K562 (cell line): ENCODE measurements around the gene RPL10A. TPM values are rescaled to one million over a fixed set of nuclear protein-coding genes. Genes with fewer than 3 reads are reported as not detected.

Experiments used
- ATAC-seq: fragments of 200-7000 bp; cut with Tn5 transposase; 3 replicates; pipeline ENCODE4 v1.9.1; 2020; ENCODE audit warnings: moderate library complexity
- BruUV-seq: library from RNA; stranded (reverse); fragments of 400-500 nt; replicated peaks from 2 replicates; lab custom pipeline; 2021; lab: Mats Ljungman, UMichigan
- CTCF ChIA-PET: fragments of 300-600 bp; formaldehyde crosslinking; extraction: SDS; loops from one replicate; lab custom pipeline; 2021; ENCODE audit warnings: low intra/inter-chr PET ratio; lab: Yijun Ruan, JAX
- POLR2A ChIA-PET: fragments of 300-600, 350-650 bp; sonication (Branson Sonifier 250); formaldehyde crosslinking; extraction: SDS; loops from one replicate; lab custom pipeline; 2021; ENCODE audit warnings: antibody characterized with exemption, inconsistent platforms; lab: Yijun Ruan, JAX
- DNase-seq, 4 experiments: peaks; one replicate each; pipeline versions ENCODE4 v3.0.0 to v3.0.0-alpha.2; 2011 to 2018; ENCODE audit warnings: low spot score in 3 of 4, mixed read lengths in 3 of 4; ENCODE audit errors: extremely low read depth in 1 of 4
- FAIRE-seq: peaks from 2 replicates; lab custom pipeline; 2011; peaks lifted over from hg19 to GRCh38; lab: Jason Lieb, UNC
- H2AFZ ChIP-seq: 2 replicates; pipeline ENCODE4 v1.6.0; 2011; ENCODE audit warnings: low read depth, low read length, control low read depth, inconsistent platforms
- H3K27ac ChIP-seq: fragments of 200-600 bp; 3 replicates; pipeline ENCODE4 v1.8.0; 2011; ENCODE audit warnings: low read depth, mild to moderate bottlenecking, control low read depth, inconsistent platforms, low read length, moderate library complexity, mixed read lengths; ENCODE audit errors: extremely low read depth
- H3K27me3 ChIP-seq, 2 experiments: fragments of 300-600 bp in 1 of 2; 2 replicates in 1 of 2; 3 replicates in 1 of 2; pipeline versions ENCODE4 v1.6.0 to v1.8.0; 2011; ENCODE audit warnings: inconsistent platforms in 2 of 2, low read length in 2 of 2, mild to moderate bottlenecking in 1 of 2, mixed read lengths in 1 of 2, moderate library complexity in 1 of 2; ENCODE audit not compliant: control insufficient read depth in 2 of 2, insufficient read depth in 2 of 2
- H3K36me3 ChIP-seq: fragments of 300-600 bp; 3 replicates; pipeline ENCODE4 v1.8.0; 2011; ENCODE audit warnings: mild to moderate bottlenecking, low read length, inconsistent platforms; ENCODE audit not compliant: control insufficient read depth, insufficient read depth
- H3K4me1 ChIP-seq, 2 experiments: fragments of 200-600 bp in 1 of 2; replicated peaks in 1 of 2; 2 replicates in 1 of 2; 3 replicates in 1 of 2; pipeline versions ENCODE4 v1.5.1 to v1.8.0; 2011; ENCODE audit warnings: inconsistent platforms in 2 of 2, low read length in 2 of 2, mild to moderate bottlenecking in 1 of 2, mixed read lengths in 1 of 2, moderate library complexity in 1 of 2; ENCODE audit not compliant: control insufficient read depth in 2 of 2, insufficient read depth in 2 of 2
- H3K4me2 ChIP-seq: 2 replicates; pipeline ENCODE4 v1.6.1; 2011; ENCODE audit warnings: low read length, control low read depth, inconsistent platforms, mixed read lengths; ENCODE audit not compliant: insufficient read depth
- H3K4me3 ChIP-seq: fragments of 200-600 bp; sonication (generic), shearing (Covaris generic); 2 replicates; pipeline ENCODE4 v1.5.1; 2016; ENCODE audit warnings: control low read depth, inconsistent platforms
- H3K79me2 ChIP-seq: fragments of 200-600 bp; 3 replicates; pipeline ENCODE4 v1.8.0; 2011; ENCODE audit warnings: low read length, inconsistent platforms; ENCODE audit not compliant: control insufficient read depth, insufficient read depth
- H3K9ac ChIP-seq, 2 experiments: 2 replicates each; pipeline versions ENCODE4 v1.6.0 to v1.6.1; 2011; ENCODE audit warnings: low read depth in 2 of 2, low read length in 2 of 2, control low read depth in 1 of 2, inconsistent platforms in 1 of 2, mild to moderate bottlenecking in 1 of 2, mixed read lengths in 1 of 2; ENCODE audit not compliant: insufficient read depth in 1 of 2
- H3K9me1 ChIP-seq: one replicate; pipeline ENCODE4 v1.6.0; 2011; ENCODE audit warnings: inconsistent platforms, mild to moderate bottlenecking, low read length, moderate library complexity; ENCODE audit not compliant: control insufficient read depth, insufficient read depth
- H3K9me3 ChIP-seq: replicated peaks from 2 replicates; pipeline ENCODE4 v1.5.1; 2011; ENCODE audit warnings: low read depth, low read length, inconsistent platforms; ENCODE audit not compliant: control insufficient read depth, insufficient read depth
- H4K20me1 ChIP-seq: replicated peaks from 2 replicates; pipeline ENCODE4 v1.6.1; 2011; ENCODE audit warnings: low read length, inconsistent platforms, mixed read lengths; ENCODE audit not compliant: control insufficient read depth, insufficient read depth
- BRD4 ChIP-seq: fragments of 200-600 bp; sonication (generic); IDR thresholded peaks from 2 replicates; pipeline ENCODE4 v1.6.1; 2017; ENCODE audit warnings: inconsistent platforms
- HMGN3 ChIP-seq: IDR thresholded peaks from 2 replicates; pipeline ENCODE4 v1.6.1; 2011; ENCODE audit warnings: borderline replicate concordance, low read depth, mild to moderate bottlenecking, mixed read lengths, low read length; ENCODE audit not compliant: insufficient read length; ENCODE audit errors: extremely low read depth
- MCM2 ChIP-seq: fragments of 450-650 bp; IDR thresholded peaks from 2 replicates; pipeline ENCODE4 v1.6.1; 2017; ENCODE audit warnings: low read depth, mild to moderate bottlenecking
- RBM25 ChIP-seq: fragments of 200-400 bp; formaldehyde crosslinking; IDR thresholded peaks from 2 replicates; pipeline ENCODE4 v1.6.1; 2018; ENCODE audit warnings: low read length, low read depth, moderate library complexity; ENCODE audit not compliant: severe bottlenecking
- TOE1 ChIP-seq, 2 experiments: fragments of 450-650 bp in 1 of 2; sonication (generic) in 1 of 2; formaldehyde crosslinking in 1 of 2; IDR thresholded peaks; 2 replicates each; pipeline versions ENCODE4 v1.7.1 to v1.8.0; 2016 to 2022; ENCODE audit warnings: borderline replicate concordance in 2 of 2, mild to moderate bottlenecking in 2 of 2, antibody characterized with exemption in 1 of 2, inconsistent platforms in 1 of 2, low read depth in 1 of 2, missing genetic modification reagents in 1 of 2, moderate library complexity in 1 of 2
- ZNF589 ChIP-seq: fragments of 200-800 bp; sonication (Bioruptor generic); IDR thresholded peaks from 2 replicates; pipeline ENCODE4 v1.6.1; 2016; ENCODE audit warnings: low read depth, missing genetic modification characterization, missing compliant biosample characterization
- ZNF740 ChIP-seq, 3 experiments: fragments of 200-800 bp in 1 of 3; sonication (Bioruptor generic) in 1 of 3; sonication (generic) in 1 of 3; formaldehyde crosslinking in 1 of 3; IDR thresholded peaks; 2 replicates each; pipeline versions ENCODE4 v1.6.1 to v1.8.0; 2016 to 2022; ENCODE audit warnings: mild to moderate bottlenecking in 2 of 3, missing compliant biosample characterization in 2 of 3, missing genetic modification characterization in 2 of 3, missing genetic modification reagents in 1 of 3
- ZNF77 ChIP-seq: fragments of 250-450 bp; sonication (Bioruptor Pico); IDR thresholded peaks from 2 replicates; pipeline ENCODE4 v1.5.0; 2020
- WGBS: fragments of 100-300 bp; shearing (Covaris generic); methylation state at CpG from one replicate; pipeline ENCODE4 v1.1.6; 2016; ENCODE audit warnings: low coverage, mixed read lengths; ENCODE audit not compliant: insufficient coverage; ENCODE audit errors: missing lambda C conversion rate; 5-methylcytosine and 5-hydroxymethylcytosine counted together
- in situ Hi-C: fragments of 300-500 bp; cut with MboI; formaldehyde crosslinking; loops from 4 replicates; pipeline ENCODE4 v1.15.0; 2018; ENCODE audit warnings: inconsistent platforms, mixed read lengths
- intact Hi-C: fragments of 100-400 bp; cut with micrococcal nuclease; formaldehyde crosslinking; loops from 2 replicates; pipeline ENCODE4 v1.14.2; 2022
- polyA plus RNA-seq, 8 experiments: library from polyadenylated mRNA; depleted of rRNA in 4 of 8; stranded (reverse) in 5 of 8; unstranded in 3 of 8; fragments of >200 nt; fragmentation: Nextera tagmentation in 2 of 8; fragmentation: Illumina TruSeq in 1 of 8; extraction: Ambion mirVana in 2 of 8; extraction: Trizol in 1 of 8; gene quantifications; 2 replicates each; pipeline versions ENCODE4 v1.2.1 to v1.2.3, GENCODE V29; 2011 to 2014; ENCODE audit warnings: inconsistent platforms in 1 of 8, missing spikeins in 1 of 8
- total RNA-seq, 7 experiments: library from RNA; depleted of rRNA in 6 of 7; stranded (reverse); fragments of >200 nt in 6 of 7; fragmentation: Illumina TruSeq in 2 of 7; extraction: Trizol in 2 of 7; gene quantifications; 2 replicates each; pipeline versions ENCODE4 v1.2.1 to v1.2.3, GENCODE V29; 2011 to 2021; ENCODE audit warnings: low replicate concordance in 1 of 7
- TF ChIP-seq, protein P1 (sequence below): fragments of 200-800 bp; sonication (Bioruptor generic); IDR thresholded peaks from 2 replicates; pipeline ENCODE4 v1.6.1; 2017; ENCODE audit warnings: missing genetic modification characterization, missing compliant biosample characterization
- TF ChIP-seq, protein P2 (sequence below): sonication (generic); formaldehyde crosslinking; IDR thresholded peaks from 2 replicates; pipeline ENCODE4 v1.8.0; 2023; ENCODE audit warnings: mild to moderate bottlenecking, missing genetic modification reagents

Gene RPL10A
- total and polyA plus RNA-seq, 9 of the 15 experiments (the other 6 are each of a cell fraction or from before 2014, with no cell fraction given): 1,589 to 3,237 (median 2,116) TPM

DNA sequence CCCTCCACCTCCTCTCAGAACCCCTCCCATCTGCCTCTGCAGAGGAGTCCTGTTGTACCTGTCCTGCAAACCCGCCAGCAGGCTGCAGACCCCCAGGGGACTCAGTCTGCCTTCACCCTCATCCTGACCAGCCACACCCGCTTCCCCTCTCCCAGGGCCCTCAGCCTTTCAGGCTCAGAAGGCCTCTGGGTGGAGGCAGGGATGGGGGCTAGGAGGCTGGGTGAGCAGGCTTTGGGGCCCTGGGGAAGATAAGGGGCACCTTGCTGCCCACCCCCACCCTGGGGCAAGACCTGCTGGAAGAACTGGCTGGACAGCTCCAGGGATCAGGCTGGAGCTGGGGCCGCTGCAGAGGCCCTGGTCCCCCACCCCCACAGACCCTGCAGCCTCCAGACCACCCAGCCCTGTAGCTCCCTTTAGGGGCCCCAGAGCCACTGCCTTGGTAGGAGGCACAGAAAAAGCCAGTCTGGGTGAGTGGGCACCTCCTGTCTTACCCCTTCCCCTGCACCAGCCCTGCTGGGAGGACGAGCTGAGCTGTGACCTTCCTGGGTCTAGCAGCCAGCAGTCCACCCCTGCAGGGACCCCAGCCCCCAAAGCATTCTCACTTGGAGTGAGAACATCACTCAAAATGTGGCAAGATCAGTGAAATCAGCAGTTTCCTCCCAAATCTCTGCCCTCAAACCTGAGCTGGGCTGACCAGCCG is 23.5 kb downstream of the RPL10A start (continued):
- 0 out of 2 replicates have a peak, but pooled peaks have one; percentile 36 for TF ChIP-seq ZNF740 (CRISPR knock-in tag; IDR thresholded peaks at IDR 0.05)
- TF ChIP-seq ZNF740 (tag; IDR thresholded peaks at IDR 0.05): no peak
- TF ChIP-seq TOE1 (IDR thresholded peaks at IDR 0.05; ENCODE audit: borderline replicate concordance): 0 out of 2 replicates have a peak, but pooled peaks have one; percentile 3
- TF ChIP-seq TOE1 (CRISPR knock-in tag; IDR thresholded peaks at IDR 0.05; ENCODE audit: borderline replicate concordance, low read depth): no peak
- no peak for TF ChIP-seq ZNF589 (CRISPR knock-in tag)
- peak; percentile 24 for TF ChIP-seq HMGN3

DNA sequence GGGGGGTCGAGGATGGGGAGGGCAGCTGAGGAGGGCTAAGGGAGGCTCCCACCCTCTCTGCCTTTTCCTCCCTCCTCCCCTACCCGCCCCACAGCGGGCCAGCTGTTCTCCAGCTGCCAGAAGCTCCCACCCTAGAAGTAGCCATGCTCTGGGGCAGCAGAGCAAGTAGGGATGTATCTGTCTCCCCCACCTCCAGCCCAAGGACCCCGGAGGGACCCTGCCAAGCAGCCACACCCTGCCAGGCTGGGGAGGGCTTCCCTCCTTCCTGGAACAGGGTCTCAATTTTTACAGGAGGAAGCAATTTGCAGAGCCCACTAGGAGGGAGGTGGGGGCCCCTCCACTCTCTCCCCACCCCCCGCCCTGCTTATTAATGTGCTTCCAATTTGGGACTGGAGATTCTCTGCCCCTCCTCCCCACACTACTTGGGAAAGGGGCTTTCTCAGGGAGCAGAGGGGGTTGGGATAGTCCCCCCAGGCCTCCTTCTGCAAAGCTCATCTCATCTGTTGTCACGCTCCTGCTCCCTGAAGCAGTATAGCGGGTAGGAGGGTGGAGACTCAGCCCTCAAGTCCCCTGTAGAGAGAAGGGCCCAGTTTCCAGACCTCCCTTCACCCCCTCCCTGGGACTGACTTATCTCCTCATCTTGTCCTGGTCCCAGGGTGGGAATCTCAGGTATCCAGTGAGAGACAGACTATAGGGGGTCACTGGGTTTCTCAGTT is 24.2 kb downstream of the RPL10A start:
- POLR2A ChIA-PET: interaction anchor here (0.8 to 5.6 kb wide), 3 partner anchors 13 to 24 kb away, joined by 3 to 52 read pairs (median 34); partner anchors contain the start of gene RPL10A
- TF ChIP-seq MCM2 (no peak), ZNF77 (CRISPR knock-in tag) (no peak), BRD4 (no peak), RBM25 (no peak)
- TF ChIP-seq, protein P1, sequence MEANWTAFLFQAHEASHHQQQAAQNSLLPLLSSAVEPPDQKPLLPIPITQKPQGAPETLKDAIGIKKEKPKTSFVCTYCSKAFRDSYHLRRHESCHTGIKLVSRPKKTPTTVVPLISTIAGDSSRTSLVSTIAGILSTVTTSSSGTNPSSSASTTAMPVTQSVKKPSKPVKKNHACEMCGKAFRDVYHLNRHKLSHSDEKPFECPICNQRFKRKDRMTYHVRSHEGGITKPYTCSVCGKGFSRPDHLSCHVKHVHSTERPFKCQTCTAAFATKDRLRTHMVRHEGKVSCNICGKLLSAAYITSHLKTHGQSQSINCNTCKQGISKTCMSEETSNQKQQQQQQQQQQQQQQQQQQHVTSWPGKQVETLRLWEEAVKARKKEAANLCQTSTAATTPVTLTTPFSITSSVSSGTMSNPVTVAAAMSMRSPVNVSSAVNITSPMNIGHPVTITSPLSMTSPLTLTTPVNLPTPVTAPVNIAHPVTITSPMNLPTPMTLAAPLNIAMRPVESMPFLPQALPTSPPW (CRISPR knock-in tag): peak; percentile 43; the same call in 1 of the 2 replicates
- TF ChIP-seq, protein P2, sequence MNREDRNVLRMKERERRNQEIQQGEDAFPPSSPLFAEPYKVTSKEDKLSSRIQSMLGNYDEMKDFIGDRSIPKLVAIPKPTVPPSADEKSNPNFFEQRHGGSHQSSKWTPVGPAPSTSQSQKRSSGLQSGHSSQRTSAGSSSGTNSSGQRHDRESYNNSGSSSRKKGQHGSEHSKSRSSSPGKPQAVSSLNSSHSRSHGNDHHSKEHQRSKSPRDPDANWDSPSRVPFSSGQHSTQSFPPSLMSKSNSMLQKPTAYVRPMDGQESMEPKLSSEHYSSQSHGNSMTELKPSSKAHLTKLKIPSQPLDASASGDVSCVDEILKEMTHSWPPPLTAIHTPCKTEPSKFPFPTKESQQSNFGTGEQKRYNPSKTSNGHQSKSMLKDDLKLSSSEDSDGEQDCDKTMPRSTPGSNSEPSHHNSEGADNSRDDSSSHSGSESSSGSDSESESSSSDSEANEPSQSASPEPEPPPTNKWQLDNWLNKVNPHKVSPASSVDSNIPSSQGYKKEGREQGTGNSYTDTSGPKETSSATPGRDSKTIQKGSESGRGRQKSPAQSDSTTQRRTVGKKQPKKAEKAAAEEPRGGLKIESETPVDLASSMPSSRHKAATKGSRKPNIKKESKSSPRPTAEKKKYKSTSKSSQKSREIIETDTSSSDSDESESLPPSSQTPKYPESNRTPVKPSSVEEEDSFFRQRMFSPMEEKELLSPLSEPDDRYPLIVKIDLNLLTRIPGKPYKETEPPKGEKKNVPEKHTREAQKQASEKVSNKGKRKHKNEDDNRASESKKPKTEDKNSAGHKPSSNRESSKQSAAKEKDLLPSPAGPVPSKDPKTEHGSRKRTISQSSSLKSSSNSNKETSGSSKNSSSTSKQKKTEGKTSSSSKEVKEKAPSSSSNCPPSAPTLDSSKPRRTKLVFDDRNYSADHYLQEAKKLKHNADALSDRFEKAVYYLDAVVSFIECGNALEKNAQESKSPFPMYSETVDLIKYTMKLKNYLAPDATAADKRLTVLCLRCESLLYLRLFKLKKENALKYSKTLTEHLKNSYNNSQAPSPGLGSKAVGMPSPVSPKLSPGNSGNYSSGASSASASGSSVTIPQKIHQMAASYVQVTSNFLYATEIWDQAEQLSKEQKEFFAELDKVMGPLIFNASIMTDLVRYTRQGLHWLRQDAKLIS: no peak

More for the DNA sequence above, 24.2 kb downstream of the RPL10A start:
- Histone ChIP-seq H3K79me2 (peaks cover 33% of the 10 kb centered on the region), H3K27me3 (no peaks in the 10 kb centered on the region), H3K27ac (no peak overlapping the region), H3K4me2 (no peak overlapping the region), H3K4me3 (no peak overlapping the region), H4K20me1 (peaks cover 28% of the 10 kb centered on the region; the same call in 1 of the 2 replicates), H3K9ac (peak overlapping the region in 1 of 2 experiments; percentile 75; a peak in 2 of 4 replicates), H2AFZ (no peak overlapping the region), H3K9me3 (no peaks in the 10 kb centered on the region), H3K4me1 (peaks cover 51 to 69% of the 10 kb centered on the region in 2 experiments), H3K36me3 (no peaks in the 10 kb centered on the region), H3K9me1 (peaks cover 3% of the 10 kb centered on the region)
- DNase-seq: no peak
- no TSS peak for BruUV-seq
- no peak for FAIRE-seq
- intact Hi-C loops (no loop called here), in situ Hi-C loops (no loop called here)
- CTCF ChIA-PET: no interaction called here
- 37% methylated on average over 7 of the region's 7 CpGs for WGBS
- ATAC-seq: no peak
